Activated CD8-positive, alpha-beta T cell treated with anti-CD3 and anti-CD28 coated beads for 36 hours (primary cell): ENCODE results near the gene FAM78A. TPM values are rescaled to one million over a fixed set of nuclear protein-coding genes. Genes with fewer than 3 reads are reported as not detected.

Experiments
- ATAC-seq: fragments of 200-7000 bp; cut with Tn5 transposase; one replicate; pipeline ENCODE4 v1.10.0; 2021; ENCODE audit warnings: mild to moderate bottlenecking, moderate library complexity
- CTCF ChIA-PET: fragments of 350-600 bp; sonication (Branson Sonifier 250); formaldehyde crosslinking; loops from one replicate; lab custom pipeline; 2021; ENCODE audit warnings: antibody characterized with exemption; lab: Charles Lee
- POLR2A ChIA-PET: fragments of 350-600 bp; sonication (Branson Sonifier 250); formaldehyde crosslinking; loops from one replicate; lab custom pipeline; 2021; ENCODE audit warnings: antibody characterized with exemption; lab: Charles Lee
- DNase-seq: peaks from one replicate; pipeline ENCODE4 v3.0.0-alpha.2; 2020
- H3K27ac Mint-ChIP-seq: one replicate; pipeline ENCODE4 v1.8.0; 2021; ENCODE audit warnings: mild to moderate bottlenecking, mixed read lengths
- H3K27me3 Mint-ChIP-seq: one replicate; pipeline ENCODE4 v1.8.0; 2021; ENCODE audit warnings: mixed read lengths
- H3K36me3 Mint-ChIP-seq: one replicate; pipeline ENCODE4 v1.8.0; 2021; ENCODE audit warnings: low read depth, mixed read lengths
- H3K4me1 Mint-ChIP-seq: one replicate; pipeline ENCODE4 v1.8.0; 2021; ENCODE audit warnings: low read depth, mixed read lengths
- H3K4me3 Mint-ChIP-seq: one replicate; pipeline ENCODE4 v1.8.0; 2021; ENCODE audit warnings: mild to moderate bottlenecking, moderate library complexity, mixed read lengths
- H3K9me3 Mint-ChIP-seq: one replicate; pipeline ENCODE4 v1.8.0; 2021; ENCODE audit warnings: mixed read lengths
- intact Hi-C: fragments of 100-400 bp; cut with micrococcal nuclease; formaldehyde crosslinking; loops from one replicate; pipeline ENCODE4 v1.10.0; 2022
- total RNA-seq, 2 experiments: library from RNA; stranded (reverse); gene quantifications; one replicate each; pipeline ENCODE4 v1.2.3, GENCODE V29; 2021
- TF ChIP-seq, protein P1 (sequence below): fragments of 200-600 bp; IDR thresholded peaks from one replicate; pipeline ENCODE4 v1.8.0; 2022; ENCODE audit warnings: antibody characterized with exemption, mild to moderate bottlenecking

The FAM78A gene
- total RNA-seq, 2 experiments from 2014 or later, result 36.2 to 39.8 TPM

DNA sequence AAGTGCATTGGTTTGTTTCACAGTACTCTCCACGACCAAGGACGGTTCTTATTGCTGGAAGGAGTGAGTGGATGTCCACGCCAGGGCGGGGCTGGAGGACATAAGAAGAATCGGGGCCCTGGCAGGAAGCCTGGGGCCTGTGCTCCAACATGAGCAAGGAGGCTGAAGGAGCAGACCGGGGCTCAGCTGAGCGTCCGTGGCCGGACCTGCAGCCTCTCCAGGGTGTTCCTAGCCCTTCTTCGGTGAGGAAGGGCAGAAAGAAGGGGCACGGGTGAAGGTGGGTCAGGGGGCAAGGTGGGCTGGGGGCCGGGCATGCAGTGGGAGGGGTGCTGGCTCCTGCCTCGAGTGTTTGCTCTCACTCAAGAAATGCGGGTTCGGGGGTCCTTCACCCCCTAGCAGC is 18.1 kb downstream of the FAM78A start:
- Mint-ChIP-seq H3K4me3 (no peak overlapping the region), H3K36me3 (peaks cover 28% of the 10 kb centered on the region), H3K9me3 (no peaks in the 10 kb centered on the region), H3K27me3 (no peaks in the 10 kb centered on the region), H3K4me1 (peaks cover 53% of the 10 kb centered on the region), H3K27ac (peak overlapping the region; percentile 100)
- intact Hi-C loops, result loop anchor here (10.0 kb wide), 1 partner anchor 477 kb away; no protein-coding TSS in a partner anchor
- DNase-seq (peak; percentile 14), ATAC-seq (no peak)
- TF ChIP-seq, protein P1, sequence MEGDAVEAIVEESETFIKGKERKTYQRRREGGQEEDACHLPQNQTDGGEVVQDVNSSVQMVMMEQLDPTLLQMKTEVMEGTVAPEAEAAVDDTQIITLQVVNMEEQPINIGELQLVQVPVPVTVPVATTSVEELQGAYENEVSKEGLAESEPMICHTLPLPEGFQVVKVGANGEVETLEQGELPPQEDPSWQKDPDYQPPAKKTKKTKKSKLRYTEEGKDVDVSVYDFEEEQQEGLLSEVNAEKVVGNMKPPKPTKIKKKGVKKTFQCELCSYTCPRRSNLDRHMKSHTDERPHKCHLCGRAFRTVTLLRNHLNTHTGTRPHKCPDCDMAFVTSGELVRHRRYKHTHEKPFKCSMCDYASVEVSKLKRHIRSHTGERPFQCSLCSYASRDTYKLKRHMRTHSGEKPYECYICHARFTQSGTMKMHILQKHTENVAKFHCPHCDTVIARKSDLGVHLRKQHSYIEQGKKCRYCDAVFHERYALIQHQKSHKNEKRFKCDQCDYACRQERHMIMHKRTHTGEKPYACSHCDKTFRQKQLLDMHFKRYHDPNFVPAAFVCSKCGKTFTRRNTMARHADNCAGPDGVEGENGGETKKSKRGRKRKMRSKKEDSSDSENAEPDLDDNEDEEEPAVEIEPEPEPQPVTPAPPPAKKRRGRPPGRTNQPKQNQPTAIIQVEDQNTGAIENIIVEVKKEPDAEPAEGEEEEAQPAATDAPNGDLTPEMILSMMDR, result no peak
- POLR2A ChIA-PET, result interaction anchor here (0.6 to 11.5 kb wide), 2 partner anchors 12 to 115 kb away, joined by 3 to 310 read pairs; partner anchors contain the start of gene FAM78A
- CTCF ChIA-PET, result interaction anchor here (1.3 to 5.2 kb wide), 5 partner anchors 10 to 82 kb away, joined by 3 to 29 read pairs (median 12); no protein-coding TSS in a partner anchor

DNA sequence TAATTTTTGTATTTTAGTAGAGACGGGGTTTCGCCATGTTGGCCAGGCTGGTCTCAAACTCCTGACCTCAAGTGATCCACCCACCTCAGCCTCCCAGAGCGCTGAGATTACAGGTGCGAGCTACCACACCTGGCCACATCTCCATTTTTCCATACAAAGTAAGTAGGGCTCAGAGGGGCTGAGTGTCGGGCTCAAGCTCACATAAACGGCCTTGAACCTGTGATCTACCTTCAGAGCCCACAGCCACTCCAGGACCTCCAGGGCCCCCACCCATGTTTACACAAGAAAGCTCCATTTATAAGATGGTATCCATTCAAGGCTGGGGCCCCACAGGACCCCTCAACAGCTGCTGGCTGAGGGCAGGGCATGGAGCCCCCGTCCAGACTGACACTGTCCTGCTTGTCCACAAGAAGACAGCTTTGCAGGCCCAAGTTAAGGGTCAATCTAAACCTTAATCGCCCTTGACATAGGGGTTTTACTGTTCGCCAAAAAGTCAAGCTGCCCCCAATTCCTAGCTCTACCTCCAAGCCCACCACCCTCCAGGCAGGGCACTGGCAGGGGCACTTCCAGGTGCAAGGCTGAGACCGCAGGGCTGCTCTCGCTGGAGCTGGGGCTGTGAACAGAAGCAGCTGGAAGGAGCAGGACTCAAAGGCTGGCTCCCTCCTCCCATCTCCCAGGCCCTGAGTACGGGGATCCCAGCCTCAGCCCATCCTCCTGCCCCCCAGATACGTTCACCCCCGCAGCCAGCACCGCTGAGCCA is 18.9 kb downstream of the FAM78A start:
- CTCF ChIA-PET, result interaction anchor here (1.3 to 5.2 kb wide), 8 partner anchors 9 to 81 kb away, joined by 3 to 29 read pairs (median 5); partner anchors contain the start of gene FAM78A
- ATAC-seq, result no peak
- TF ChIP-seq, protein P1, result no peak
- no peaks in the 10 kb centered on the region for H3K27me3 Mint-ChIP-seq
- peak; percentile 10 for DNase-seq
- peak overlapping the region; percentile 100 for H3K27ac Mint-ChIP-seq
- intact Hi-C loops, result loop anchor here (10.0 kb wide), 1 partner anchor 477 kb away; no protein-coding TSS in a partner anchor
- peaks cover 21% of the 10 kb centered on the region for H3K36me3 Mint-ChIP-seq
- POLR2A ChIA-PET, result interaction anchor here (0.6 to 11.5 kb wide), 7 partner anchors 10 to 115 kb away, joined by 3 to 310 read pairs (median 6); partner anchors contain the start of gene FAM78A
- H3K4me3 Mint-ChIP-seq, result peak overlapping the region; percentile 91
- no peaks in the 10 kb centered on the region for H3K9me3 Mint-ChIP-seq
- peaks cover 49% of the 10 kb centered on the region for H3K4me1 Mint-ChIP-seq

DNA sequence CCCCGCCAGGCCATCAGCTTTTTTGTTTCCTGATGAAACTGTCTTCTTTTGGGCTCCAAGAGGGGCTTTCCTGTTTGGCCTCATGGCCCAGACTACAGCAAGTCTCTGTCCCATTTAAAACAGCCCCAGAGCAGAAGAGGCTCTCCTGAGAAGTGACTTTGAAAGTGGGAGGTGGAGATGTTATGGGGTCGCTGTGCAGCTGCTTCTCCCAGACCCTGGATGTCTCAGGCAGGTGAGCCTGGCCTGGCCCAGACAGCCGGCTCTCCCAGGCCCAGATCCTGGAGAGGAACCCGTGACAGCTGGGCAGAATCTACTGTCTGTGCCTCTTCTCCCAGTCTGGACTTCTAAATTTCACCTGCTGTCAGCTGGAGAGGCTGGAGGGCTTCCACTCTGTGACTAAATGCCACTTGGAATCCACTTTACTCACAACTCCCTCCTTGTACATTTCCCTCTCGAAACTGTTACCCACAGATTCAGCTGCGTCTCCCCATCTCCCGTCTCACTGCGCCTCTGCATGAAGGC is 20.6 kb downstream of the FAM78A start:
- Mint-ChIP-seq H3K4me1 (peaks cover 51% of the 10 kb centered on the region), H3K36me3 (peaks cover 10% of the 10 kb centered on the region), H3K9me3 (no peaks in the 10 kb centered on the region), H3K27ac (peak overlapping the region; percentile 100), H3K27me3 (no peaks in the 10 kb centered on the region), H3K4me3 (peak overlapping the region; percentile 91)
- ATAC-seq (no peak), DNase-seq (peak; percentile 33)
- ChIA-PET CTCF (interaction anchor here (1.4 to 5.2 kb wide), 6 partner anchors 11 to 81 kb away, joined by 3 to 29 read pairs (median 8); partner anchors contain the start of gene FAM78A), POLR2A (interaction anchor here (0.7 to 11.5 kb wide), 7 partner anchors 15 to 1099 kb away, joined by 3 to 310 read pairs (median 5); partner anchors contain the start of genes FAM78A and SETX)
- TF ChIP-seq, protein P1, result no peak
- intact Hi-C loops, result loop anchor here (10.0 kb wide), 1 partner anchor 479 kb away; no protein-coding TSS in a partner anchor

DNA sequence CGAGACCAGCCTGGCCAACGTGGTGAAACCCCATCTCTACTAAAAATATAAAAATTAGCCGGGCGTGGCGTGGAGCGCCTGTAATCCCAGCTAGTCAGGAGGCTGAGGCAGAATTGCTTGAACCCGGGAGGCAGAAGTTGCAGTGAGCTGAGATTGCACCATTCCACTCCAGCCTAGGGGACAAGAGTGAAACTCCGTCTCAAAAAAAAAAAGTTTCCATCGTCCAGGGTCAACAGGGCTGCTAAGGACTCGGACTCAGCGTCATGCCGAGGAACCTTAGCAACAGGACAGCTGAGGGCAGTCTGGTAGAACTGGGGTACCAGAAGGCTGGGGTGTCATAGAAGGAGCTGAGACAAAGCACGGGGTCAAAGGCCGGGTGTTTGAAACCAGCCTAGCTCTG is 21.7 kb downstream of the FAM78A start:
- no peak for ATAC-seq
- peak; percentile 1 for DNase-seq
- Mint-ChIP-seq H3K36me3 (peaks cover 5% of the 10 kb centered on the region), H3K27me3 (no peaks in the 10 kb centered on the region), H3K4me3 (peak overlapping the region; percentile 91), H3K9me3 (no peaks in the 10 kb centered on the region), H3K4me1 (peaks cover 51% of the 10 kb centered on the region), H3K27ac (peak overlapping the region; percentile 57)
- TF ChIP-seq, protein P1, result no peak
- intact Hi-C loops, result loop anchor here (10.0 kb wide), 1 partner anchor 480 kb away; no protein-coding TSS in a partner anchor
- ChIA-PET CTCF (interaction anchor here (1.0 to 5.2 kb wide), 3 partner anchors 15 to 82 kb away, joined by 3 to 29 read pairs (median 16); partner anchors contain the start of gene FAM78A), POLR2A (interaction anchor here (0.6 to 11.5 kb wide), 5 partner anchors 16 to 371 kb away, joined by 3 to 310 read pairs (median 3); partner anchors contain the start of gene FAM78A)
